Esophagus squamous epithelium (tissue), 4 donors: ENCODE measurements around the gene INHBC.

ENCODE experiments used
- CTCF ChIP-seq, 6 experiments: fragments of 450-650 bp in 4 of 6; fragments of 200-600 bp in 2 of 6; sonication (generic) in 2 of 6; IDR thresholded peaks; one replicate each; pipeline ENCODE4 v1.5.1; 2016 to 2019; ENCODE audit warnings: antibody characterized with exemption in 6 of 6, mild to moderate bottlenecking in 4 of 6, moderate library complexity in 4 of 6
- POLR2A ChIP-seq, 4 donors: fragments of 450-650 bp; IDR thresholded peaks; one replicate each; pipeline ENCODE4 v1.6.1; 2017; ENCODE audit warnings: antibody characterized with exemption in 4 of 4, mild to moderate bottlenecking in 4 of 4, moderate library complexity in 3 of 4

GRCh38 chr12:57474862-57475261 is 40.3 kb downstream of the INHBC start:
- TF ChIP-seq CTCF (IDR thresholded peaks at IDR 0.05) (no peak), POLR2A (IDR thresholded peaks at IDR 0.05) (no peak)
